Colon (tissue), 2 donors: ENCODE data around the gene LBR.

Experiments
- FAIRE-seq: peaks from 2 replicates; lab custom pipeline; 2012; peaks lifted over from hg19 to GRCh38; lab: Jason Lieb, UNC
- donor health status: control.
- donor health status: control.

Gene LBR

GRCh38 chr1:225464851-225465792, 37.3 kb upstream of the LBR start:
- FAIRE-seq = no peak

GRCh38 chr1:225462714-225463574, 35.1 kb upstream of the LBR start:
- no peak for FAIRE-seq

- FAIRE-seq = no peak
These were observed 34.5 kb upstream of the LBR start for GRCh38 chr1:225462429-225462713.

DNA sequence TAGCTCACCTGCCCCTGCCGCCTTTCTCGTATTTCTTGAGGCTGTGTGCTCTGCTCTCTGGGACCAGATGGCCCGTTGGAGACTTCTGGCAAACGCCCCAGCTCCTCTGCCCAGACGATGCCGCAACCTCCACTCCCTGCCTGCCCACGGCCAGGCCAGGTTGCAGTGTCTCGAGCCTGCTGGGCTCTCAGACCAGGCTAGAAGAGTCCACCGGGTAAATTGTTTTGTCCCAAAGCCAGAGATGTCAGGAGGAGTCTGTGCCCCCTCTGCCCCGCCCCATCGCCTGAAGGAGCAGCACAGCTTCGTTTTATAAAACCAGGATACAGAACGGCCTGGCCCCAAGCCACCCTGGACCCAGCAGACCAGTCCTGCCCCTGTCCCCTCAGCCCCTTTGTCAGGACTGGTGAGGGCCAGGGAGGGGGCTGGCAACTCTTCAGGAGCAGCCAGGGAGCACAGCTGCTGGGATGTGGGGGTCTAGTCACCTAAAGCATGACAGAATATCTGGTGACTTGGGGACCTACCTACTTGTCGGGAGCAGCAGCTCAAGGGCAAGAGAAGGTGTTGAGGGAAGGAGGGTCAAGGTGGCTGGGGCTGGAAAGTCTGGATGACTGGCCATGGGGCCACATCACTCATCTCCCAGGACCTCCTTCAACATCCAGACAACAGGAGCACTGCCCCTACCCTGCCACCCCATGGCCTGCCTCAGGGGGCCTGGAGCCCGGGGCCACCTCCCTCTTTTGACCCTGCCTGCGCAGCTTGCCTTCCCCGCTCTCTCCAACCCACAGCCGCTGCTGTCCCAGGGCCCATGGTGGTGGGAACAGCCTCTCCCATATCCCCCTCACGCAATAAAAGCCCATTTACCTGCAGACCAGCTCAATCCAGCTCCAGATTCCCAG, 33.9 kb upstream of the LBR start:
- FAIRE-seq = no peak

DNA sequence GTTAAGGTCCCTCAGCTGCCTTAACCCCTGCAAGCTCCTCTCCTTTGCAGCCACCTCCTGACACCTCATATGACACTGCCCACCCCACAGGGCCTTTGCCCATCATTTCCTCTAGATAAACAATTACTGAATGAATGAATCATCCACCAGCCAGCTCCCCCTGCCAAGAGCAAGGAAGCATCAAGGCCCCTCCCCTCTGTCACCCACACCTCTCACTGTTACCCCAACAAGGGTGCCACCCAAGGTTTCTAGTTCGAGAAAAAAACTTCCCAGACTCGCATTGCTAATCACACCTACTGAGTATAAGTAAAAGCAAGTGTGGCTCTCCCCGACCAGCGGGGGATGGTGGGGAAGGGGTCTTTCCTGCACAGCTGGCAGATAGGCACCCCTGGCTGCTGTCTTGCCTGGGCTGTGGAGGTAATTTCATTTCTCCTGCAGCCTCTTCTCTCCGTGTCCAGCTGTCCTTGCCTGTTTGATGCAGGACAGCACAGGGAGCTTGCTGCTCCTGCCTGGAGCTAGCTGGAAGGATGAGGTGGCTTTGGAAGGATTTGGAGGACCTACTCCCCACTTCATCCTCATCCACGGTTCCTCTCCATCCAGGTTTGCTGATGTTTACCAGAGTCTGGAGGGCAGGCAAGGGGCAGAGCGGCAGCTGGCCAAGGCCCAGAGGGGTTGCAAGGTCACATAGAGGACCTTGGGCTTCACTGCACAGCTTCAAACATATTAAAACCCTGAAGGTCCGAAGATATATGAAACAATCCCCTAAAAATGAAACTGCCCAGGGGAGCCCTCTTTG, 33.1 kb upstream of the LBR start:
- no peak for FAIRE-seq

- no peak for FAIRE-seq
These were observed 32.3 kb upstream of the LBR start for GRCh38 chr1:225460021-225460736.

- no peak for FAIRE-seq
These were observed 30.4 kb upstream of the LBR start for GRCh38 chr1:225458222-225458631.

GRCh38 chr1:225454733-225455132, 26.9 kb upstream of the LBR start:
- no peak for FAIRE-seq

DNA sequence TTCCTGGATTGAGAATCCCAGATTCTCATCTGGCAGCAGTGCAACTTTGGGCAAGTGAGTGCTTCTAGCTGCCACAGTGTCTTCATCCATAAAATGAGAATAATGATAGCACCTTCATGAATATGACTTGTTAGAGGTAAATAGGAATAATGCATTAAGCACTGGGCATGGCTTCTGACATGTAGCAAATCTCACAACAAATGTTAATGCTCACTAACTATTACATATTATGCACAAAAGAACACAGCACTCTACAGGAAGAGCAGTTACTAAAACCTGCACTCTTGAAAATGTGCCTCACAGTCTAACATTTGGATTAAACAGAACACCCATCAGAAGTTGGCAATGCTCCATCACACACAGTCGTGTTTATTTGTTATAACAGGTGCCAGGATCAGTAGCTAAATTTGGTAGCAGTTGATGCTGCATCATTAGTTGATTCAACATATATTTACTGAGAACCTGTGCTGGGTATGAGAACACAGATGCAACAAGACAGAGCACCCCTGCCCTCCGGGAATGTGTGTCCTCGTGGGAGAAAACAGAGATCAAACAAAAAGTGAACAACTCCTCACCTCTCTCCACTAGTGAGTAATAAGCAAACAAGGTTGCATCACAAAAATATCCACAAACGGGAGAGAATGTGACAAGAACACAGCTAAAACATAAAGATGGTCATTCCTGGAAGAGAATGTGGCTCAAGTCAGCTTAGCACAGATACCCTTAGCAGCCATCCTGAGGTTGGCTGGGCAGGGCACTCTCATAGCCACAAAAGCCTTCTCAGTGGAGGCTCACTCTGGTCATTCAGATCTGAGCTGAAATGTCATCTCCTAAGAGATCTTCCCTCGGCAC, 26.2 kb upstream of the LBR start:
- no peak for FAIRE-seq

- FAIRE-seq = no peak
These were observed 24.1 kb upstream of the LBR start for GRCh38 chr1:225451840-225452515.

GRCh38 chr1:225451340-225451739, 23.5 kb upstream of the LBR start:
- no peak for FAIRE-seq

DNA sequence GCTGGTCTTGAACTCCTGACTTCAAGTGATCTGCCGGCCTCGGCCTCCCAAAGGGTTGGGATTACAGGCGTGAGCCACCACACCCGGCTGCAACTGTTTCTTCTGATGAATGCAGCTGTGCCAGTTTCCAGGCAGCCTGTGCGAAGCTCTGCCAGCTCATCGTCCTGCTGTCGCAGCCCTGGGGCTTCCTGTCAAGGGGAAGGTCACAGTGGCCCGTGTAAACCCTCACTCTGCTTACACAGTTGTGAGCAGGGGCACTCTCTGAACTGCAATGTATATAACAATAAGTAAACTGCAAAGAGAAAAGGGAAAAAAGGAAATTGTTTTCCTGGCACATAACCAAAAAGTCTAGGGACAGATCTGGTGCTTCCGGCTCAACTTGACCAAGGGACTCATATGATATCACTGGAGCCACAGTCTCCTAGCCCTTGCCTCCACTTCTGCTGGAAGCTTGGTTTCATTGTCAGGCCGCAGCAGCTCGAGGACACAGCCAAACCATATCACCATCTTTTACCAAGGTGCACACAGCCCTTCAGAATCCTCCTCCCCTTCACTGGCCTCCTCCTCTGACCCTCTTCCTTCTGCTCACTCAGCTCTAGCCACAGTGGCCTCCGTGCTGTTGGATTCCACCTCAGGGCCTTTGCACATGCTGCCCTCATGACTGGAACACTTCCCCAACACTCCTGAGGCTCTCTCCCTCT, 22.8 kb upstream of the LBR start:
- no peak for FAIRE-seq

DNA sequence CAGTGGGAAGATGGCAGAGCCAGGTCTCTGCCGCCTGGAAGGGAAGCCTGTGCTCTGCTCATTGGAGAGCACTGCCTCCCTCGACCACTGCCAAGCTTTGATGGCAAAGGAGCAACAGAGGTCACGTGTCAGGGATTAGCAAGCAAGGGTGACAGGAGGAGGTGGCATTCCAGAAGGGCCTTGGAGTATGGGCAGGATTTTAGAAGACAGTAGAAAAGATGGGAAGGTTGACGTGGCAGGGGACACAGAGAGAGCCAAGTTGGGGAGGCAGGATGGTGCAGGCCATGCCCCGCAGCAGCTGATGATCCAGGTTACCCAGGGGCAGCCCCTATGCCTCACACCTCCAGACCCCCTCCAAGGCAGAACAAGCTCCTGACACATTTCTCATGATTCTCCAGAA, 21.9 kb upstream of the LBR start:
- no peak for FAIRE-seq

DNA sequence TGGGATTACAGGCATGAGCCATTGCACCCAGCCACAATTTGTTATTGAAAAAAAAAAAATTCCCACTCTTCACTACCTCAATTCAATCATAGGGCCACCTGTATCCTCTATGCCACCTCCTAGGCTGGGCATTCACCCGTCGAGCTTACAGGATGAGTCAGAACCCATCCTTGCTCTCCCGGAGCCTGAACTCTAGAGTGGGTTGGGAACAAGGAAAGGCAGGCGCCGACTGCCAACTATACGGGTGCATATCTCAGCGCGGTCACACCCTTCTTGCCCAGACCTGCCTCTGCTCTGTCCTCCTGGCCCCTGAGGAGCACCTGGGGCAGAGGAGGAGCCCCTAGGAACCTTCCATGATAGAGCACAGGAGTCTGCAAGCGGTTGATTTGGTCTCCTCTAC, 21.4 kb upstream of the LBR start:
- FAIRE-seq = no peak

- no peak for FAIRE-seq
These were observed 20.4 kb upstream of the LBR start for GRCh38 chr1:225448146-225448805.

DNA sequence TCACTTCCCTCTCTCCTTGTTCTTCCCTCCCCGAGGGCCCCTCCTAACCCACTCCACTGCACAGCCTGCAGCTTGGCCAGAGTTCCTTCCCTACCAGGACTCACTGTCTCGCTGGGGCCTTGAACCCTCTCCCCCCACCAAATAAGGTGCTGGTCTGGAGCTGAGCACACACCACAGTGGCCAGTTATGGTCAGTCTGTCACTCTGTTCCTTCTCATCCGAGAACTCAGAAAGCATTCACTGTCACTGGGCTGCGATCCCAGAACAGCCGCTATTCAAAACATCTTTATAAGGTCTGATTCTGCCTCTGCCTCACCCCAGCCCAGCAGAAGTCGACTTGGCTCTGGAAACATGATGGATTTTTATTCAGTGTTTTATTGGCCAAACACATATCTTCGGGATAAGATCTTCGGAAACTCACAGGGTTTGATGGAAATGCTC, 19.8 kb upstream of the LBR start:
- no peak for FAIRE-seq

DNA sequence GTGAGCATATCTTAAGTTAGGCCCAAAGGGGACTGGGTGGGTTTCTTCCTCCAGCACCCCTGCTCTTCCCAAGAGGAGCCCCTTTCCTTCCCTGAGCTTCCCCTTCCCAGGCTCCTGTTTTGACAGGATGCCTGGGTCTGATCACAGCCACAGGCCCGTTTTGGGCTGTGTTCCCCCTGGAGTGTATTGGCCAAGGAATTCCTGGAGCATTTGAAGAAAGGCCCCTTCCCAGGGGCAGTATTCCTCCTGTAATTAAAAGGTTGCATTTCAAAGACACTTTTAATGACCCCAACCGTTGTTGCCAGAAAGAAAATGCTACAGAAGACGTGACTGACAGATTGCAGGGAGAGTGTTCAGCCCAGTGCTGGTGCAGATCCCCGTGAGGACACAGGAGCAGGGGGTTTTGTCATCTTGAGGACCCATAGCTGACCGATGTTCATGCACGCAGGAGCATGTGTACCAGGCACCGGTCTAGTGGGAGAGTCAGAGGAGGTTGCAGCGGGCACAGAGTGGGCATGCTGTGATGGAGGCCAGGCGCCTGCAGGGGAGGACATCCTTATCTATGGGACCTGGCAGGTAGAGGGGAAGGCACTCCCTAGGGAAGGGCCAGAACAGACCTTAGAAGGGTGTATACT, 19.3 kb upstream of the LBR start:
- no peak for FAIRE-seq

- FAIRE-seq = no peak
These were observed 18.7 kb upstream of the LBR start for GRCh38 chr1:225446595-225446960.
